NCI-H1930 (cell line): ENCODE measurements around the gene ZNF587.
"Not testable (repeated sequence)": the region's sequence is repeated elsewhere in the genome, so short reads cannot be mapped to it uniquely, and the experiment has no call there.

Experiments
- DNase-seq, 2 experiments: peaks; one replicate each; lab custom pipeline; 2025; lab: John Stamatoyannopoulos, UW

Gene ZNF587

GRCh38 chr19:57887195-57887941, 37.7 kb downstream of the ZNF587 start:
- DNase-seq, result no peak

GRCh38 chr19:57888107-57888559, 38.5 kb downstream of the ZNF587 start:
- no peak for DNase-seq

GRCh38 chr19:57888560-57889231, 39.0 kb downstream of the ZNF587 start, which contains the start of gene ZNF814:
Gene ZNF814 (minus strand): TSS chr19:57889037. CDS start chr19:57888802, 235 bp downstream.
- DNase-seq, result peak; percentile 86 to 91

GRCh38 chr19:57890706-57891105, 41.0 kb downstream of the ZNF587 start:
- DNase-seq, result not testable (repeated sequence)

- DNase-seq, result no peak
Observed at GRCh38 chr19:57900311-57900710, 50.7 kb downstream of the ZNF587 start.

GRCh38 chr19:57903618-57904184, 54.0 kb downstream of the ZNF587 start:
- no peak for DNase-seq

- DNase-seq, result no peak
Observed at GRCh38 chr19:57905258-57905657, 55.6 kb downstream of the ZNF587 start.

GRCh38 chr19:57907394-57907793, 57.7 kb downstream of the ZNF587 start:
- DNase-seq, result no peak

GRCh38 chr19:57914531-57914930, 64.9 kb downstream of the ZNF587 start:
- DNase-seq, result no peak
